K562 (cell line): Measurements from ENCODE around the gene LTBP1. TPM values are rescaled to one million over a fixed set of nuclear protein-coding genes. Genes with fewer than 3 reads are reported as not detected.

Source experiments
- BRD9 ChIP-seq: fragments of 450-650 bp; IDR thresholded peaks from 2 replicates; pipeline ENCODE4 v1.6.1; 2018; ENCODE audit warnings: low read depth; ENCODE audit not compliant: partially characterized antibody
- CEBPB ChIP-seq: fragments of 450-650 bp; IDR thresholded peaks from 2 replicates; pipeline ENCODE4 v1.6.1; 2016; ENCODE audit warnings: missing genetic modification characterization, missing compliant biosample characterization
- HINFP ChIP-seq: fragments of 450-650 bp; conservative IDR thresholded peaks from 2 replicates; pipeline ENCODE4 v1.6.1; 2016; ENCODE audit warnings: missing genetic modification characterization, low read depth, mild to moderate bottlenecking, control low read depth, missing compliant biosample characterization
- HOMEZ ChIP-seq: fragments of 250-450 bp; sonication (Bioruptor Pico); IDR thresholded peaks from 2 replicates; pipeline ENCODE4 v1.4.0; 2020; ENCODE audit warnings: mild to moderate bottlenecking, moderate library complexity
- HOXB6 ChIP-seq: fragments of 250-450 bp; sonication (Bioruptor Pico); IDR thresholded peaks from 2 replicates; pipeline ENCODE4 v1.5.1; 2022; ENCODE audit warnings: mild to moderate bottlenecking, borderline replicate concordance
- JUND ChIP-seq, 2 experiments: IDR thresholded peaks; 2 replicates in 1 of 2; 3 replicates in 1 of 2; pipeline ENCODE4 v1.6.1; 2011; ENCODE audit warnings: borderline replicate concordance in 2 of 2, low read depth in 2 of 2, low read length in 2 of 2, improper control_type of control experiment in 1 of 2, missing biosample characterization in 1 of 2, missing genetic modification characterization in 1 of 2, missing genetic modification reagents in 1 of 2
- LCOR ChIP-seq: sonication (generic); formaldehyde crosslinking; IDR thresholded peaks from 2 replicates; pipeline ENCODE4 v1.8.0; 2022; ENCODE audit warnings: mild to moderate bottlenecking, missing genetic modification reagents
- MAZ ChIP-seq, 2 experiments: fragments of 450-650 bp in 1 of 2; sonication (generic) in 1 of 2; formaldehyde crosslinking; IDR thresholded peaks in 1 of 2; conservative IDR thresholded peaks in 1 of 2; 2 replicates each; pipeline versions ENCODE4 v1.4.0 to v1.5.0; 2020; ENCODE audit warnings: mild to moderate bottlenecking in 1 of 2, missing genetic modification reagents in 1 of 2
- POLR2G ChIP-seq: fragments of 200-400 bp; formaldehyde crosslinking; IDR thresholded peaks from 2 replicates; pipeline ENCODE4 v1.6.1; 2017; ENCODE audit warnings: low read depth, mild to moderate bottlenecking, antibody characterized with exemption, low read length, moderate library complexity
- PPARD ChIP-seq: fragments of 250-450 bp; sonication (Bioruptor Pico); IDR thresholded peaks from 2 replicates; pipeline ENCODE4 v1.8.0; 2022; ENCODE audit warnings: inconsistent platforms, mild to moderate bottlenecking, moderate library complexity
- RBFOX2 ChIP-seq: fragments of 200-400 bp; formaldehyde crosslinking; IDR thresholded peaks from 2 replicates; pipeline ENCODE4 v1.6.1; 2017; ENCODE audit warnings: low read depth, mild to moderate bottlenecking, low read length, moderate library complexity
- RCOR1 ChIP-seq, 2 experiments: IDR thresholded peaks; 2 replicates each; pipeline ENCODE4 v1.6.1; 2012; ENCODE audit warnings: low read depth in 2 of 2, low read length in 2 of 2, borderline replicate concordance in 1 of 2, improper control_type of control experiment in 1 of 2
- SAP30 ChIP-seq: fragments of 200-600 bp; sonication (generic); IDR thresholded peaks from 2 replicates; pipeline ENCODE4 v1.6.1; 2012; ENCODE audit warnings: borderline replicate concordance, low read depth, mild to moderate bottlenecking, moderate library complexity, low read length, control low read depth, inconsistent platforms; ENCODE audit not compliant: insufficient read depth, poor library complexity, severe bottlenecking
- SIN3A ChIP-seq, 2 experiments: fragments of 150-350 bp in 1 of 2; IDR thresholded peaks; 2 replicates each; pipeline ENCODE4 v1.6.1; 2011 to 2016; ENCODE audit warnings: borderline replicate concordance in 2 of 2, low read depth in 2 of 2, low read length in 2 of 2, mild to moderate bottlenecking in 2 of 2, moderate library complexity in 2 of 2; ENCODE audit not compliant: control insufficient read depth in 1 of 2
- SMC3 ChIP-seq: conservative IDR thresholded peaks from 2 replicates; pipeline ENCODE4 v1.6.1; 2011; ENCODE audit warnings: low read depth, low read length, improper control_type of control experiment; ENCODE audit not compliant: insufficient read depth
- ZBTB7A ChIP-seq: IDR thresholded peaks from 2 replicates; pipeline ENCODE4 v1.6.1; 2011; ENCODE audit warnings: low read depth, mild to moderate bottlenecking, low read length, moderate library complexity, borderline replicate concordance; ENCODE audit not compliant: control insufficient read depth
- polyA plus RNA-seq, 8 experiments: library from polyadenylated mRNA; depleted of rRNA in 4 of 8; stranded (reverse) in 5 of 8; unstranded in 3 of 8; fragments of >200 nt; fragmentation: Nextera tagmentation in 2 of 8; fragmentation: Illumina TruSeq in 1 of 8; extraction: Ambion mirVana in 2 of 8; extraction: Trizol in 1 of 8; gene quantifications; 2 replicates each; pipeline versions ENCODE4 v1.2.1 to v1.2.3, GENCODE V29; 2011 to 2014; ENCODE audit warnings: inconsistent platforms in 1 of 8, missing spikeins in 1 of 8
- total RNA-seq, 7 experiments: library from RNA; depleted of rRNA in 6 of 7; stranded (reverse); fragments of >200 nt in 6 of 7; fragmentation: Illumina TruSeq in 2 of 7; extraction: Trizol in 2 of 7; gene quantifications; 2 replicates each; pipeline versions ENCODE4 v1.2.1 to v1.2.3, GENCODE V29; 2011 to 2021; ENCODE audit warnings: low replicate concordance in 1 of 7
- TF ChIP-seq, protein P1 (sequence below): fragments of 450-650 bp; IDR thresholded peaks from 2 replicates; pipeline ENCODE4 v1.6.1; 2014; ENCODE audit warnings: low read depth, mild to moderate bottlenecking, moderate library complexity, borderline replicate concordance
- TF ChIP-seq, protein P2 (sequence below): fragments of 250-450 bp; sonication (Bioruptor Pico); IDR thresholded peaks from 2 replicates; pipeline ENCODE4 v1.8.0; 2022; ENCODE audit warnings: inconsistent platforms

The LTBP1 gene
- total and polyA plus RNA-seq, 9 of the 15 experiments (the other 6 are each of a cell fraction or from before 2014, with no cell fraction given), result 3.6 to 16.4 (median 8.5) TPM

DNA sequence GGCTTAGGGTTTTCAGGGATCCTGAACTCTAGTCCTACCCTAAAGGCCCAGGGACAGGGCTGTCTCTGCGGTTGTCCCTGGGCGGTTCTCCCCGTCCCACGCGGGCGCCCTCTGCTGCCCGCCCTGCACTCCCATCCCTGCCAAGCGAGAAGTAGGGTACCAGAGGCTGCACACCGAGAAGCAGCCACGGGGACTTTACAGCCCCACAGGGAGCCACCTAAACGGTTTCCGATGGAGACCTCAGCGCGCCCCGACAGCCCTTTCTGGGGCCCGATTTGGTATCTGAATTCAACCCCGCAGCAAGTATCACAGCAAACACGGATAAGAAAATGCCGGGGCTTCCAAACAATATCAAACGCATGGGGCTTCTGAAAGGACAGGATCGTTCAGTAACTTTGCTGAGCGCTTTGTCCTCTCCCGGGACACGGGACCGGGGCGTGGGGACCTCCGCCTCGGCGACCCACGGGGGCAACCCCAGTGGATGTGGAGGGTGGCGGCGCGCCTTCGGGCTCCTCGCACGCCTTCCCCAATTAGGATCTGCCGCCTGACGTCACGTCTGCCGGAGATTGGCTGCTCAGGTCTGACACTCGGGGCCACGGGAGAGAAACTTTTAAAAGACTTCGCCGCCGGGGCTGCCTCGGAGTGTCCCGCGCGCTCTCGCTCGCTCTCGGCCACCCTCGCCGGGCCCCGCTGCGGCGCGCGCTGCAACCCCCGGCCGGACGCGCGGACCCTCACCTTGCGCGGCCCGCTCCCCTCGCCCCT lies at the start of gene LTBP1 (continued):
- peak in 1 of 2 experiments; percentile 22; a peak in 1 of 4 replicates for TF ChIP-seq SIN3A (IDR thresholded peaks at IDR 0.05; ENCODE audit: borderline replicate concordance in 2 of 2, control insufficient read depth in 1 of 2, low read depth in 2 of 2, low read length in 2 of 2)
- peak in 1 of 2 experiments; percentile 44; a peak in 2 of 4 replicates for TF ChIP-seq MAZ (CRISPR knock-in tag; conservative IDR thresholded peaks at IDR 0.05 in 1 of 2, IDR thresholded peaks at IDR 0.05 in 1 of 2)
- TF ChIP-seq ZBTB7A, result peak; percentile 36; the same call in 1 of the 2 replicates
- TF ChIP-seq SAP30, result no peak
- TF ChIP-seq RCOR1 (IDR thresholded peaks at IDR 0.05; ENCODE audit: borderline replicate concordance in 1 of 2, low read depth in 2 of 2, low read length in 2 of 2), result peak in 1 of 2 experiments; percentile 66; a peak in 2 of 4 replicates
- peak; percentile 69 for TF ChIP-seq LCOR
- peak; percentile 74 for TF ChIP-seq RBFOX2
- no peak for TF ChIP-seq PPARD (CRISPR knock-in tag)
- TF ChIP-seq JUND (IDR thresholded peaks at IDR 0.05; ENCODE audit: borderline replicate concordance, low read depth, low read length), result peak; percentile 54
- no peak for TF ChIP-seq JUND (tag; IDR thresholded peaks at IDR 0.05; ENCODE audit: borderline replicate concordance, low read depth, low read length)
- TF ChIP-seq, protein P1, sequence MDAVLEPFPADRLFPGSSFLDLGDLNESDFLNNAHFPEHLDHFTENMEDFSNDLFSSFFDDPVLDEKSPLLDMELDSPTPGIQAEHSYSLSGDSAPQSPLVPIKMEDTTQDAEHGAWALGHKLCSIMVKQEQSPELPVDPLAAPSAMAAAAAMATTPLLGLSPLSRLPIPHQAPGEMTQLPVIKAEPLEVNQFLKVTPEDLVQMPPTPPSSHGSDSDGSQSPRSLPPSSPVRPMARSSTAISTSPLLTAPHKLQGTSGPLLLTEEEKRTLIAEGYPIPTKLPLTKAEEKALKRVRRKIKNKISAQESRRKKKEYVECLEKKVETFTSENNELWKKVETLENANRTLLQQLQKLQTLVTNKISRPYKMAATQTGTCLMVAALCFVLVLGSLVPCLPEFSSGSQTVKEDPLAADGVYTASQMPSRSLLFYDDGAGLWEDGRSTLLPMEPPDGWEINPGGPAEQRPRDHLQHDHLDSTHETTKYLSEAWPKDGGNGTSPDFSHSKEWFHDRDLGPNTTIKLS, result peak; percentile 35; the same call in 1 of the 2 replicates
- TF ChIP-seq SMC3, result peak; percentile 79
- TF ChIP-seq BRD9, result no peak
- TF ChIP-seq, protein P2, sequence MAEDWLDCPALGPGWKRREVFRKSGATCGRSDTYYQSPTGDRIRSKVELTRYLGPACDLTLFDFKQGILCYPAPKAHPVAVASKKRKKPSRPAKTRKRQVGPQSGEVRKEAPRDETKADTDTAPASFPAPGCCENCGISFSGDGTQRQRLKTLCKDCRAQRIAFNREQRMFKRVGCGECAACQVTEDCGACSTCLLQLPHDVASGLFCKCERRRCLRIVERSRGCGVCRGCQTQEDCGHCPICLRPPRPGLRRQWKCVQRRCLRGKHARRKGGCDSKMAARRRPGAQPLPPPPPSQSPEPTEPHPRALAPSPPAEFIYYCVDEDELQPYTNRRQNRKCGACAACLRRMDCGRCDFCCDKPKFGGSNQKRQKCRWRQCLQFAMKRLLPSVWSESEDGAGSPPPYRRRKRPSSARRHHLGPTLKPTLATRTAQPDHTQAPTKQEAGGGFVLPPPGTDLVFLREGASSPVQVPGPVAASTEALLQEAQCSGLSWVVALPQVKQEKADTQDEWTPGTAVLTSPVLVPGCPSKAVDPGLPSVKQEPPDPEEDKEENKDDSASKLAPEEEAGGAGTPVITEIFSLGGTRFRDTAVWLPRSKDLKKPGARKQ (CRISPR knock-in tag), result no peak
- TF ChIP-seq HINFP (tag), result no peak
- TF ChIP-seq CEBPB (tag), result no peak
- peak; percentile 81 for TF ChIP-seq POLR2G
- TF ChIP-seq HOMEZ (CRISPR knock-in tag), result no peak
- TF ChIP-seq HOXB6 (CRISPR knock-in tag), result no peak
